GM21447 (cell line): ENCODE data around the gene LCMT1.

Experiments
- ATAC-seq: cut with Tn5 transposase; IDR thresholded peaks from one replicate; pipeline ENCODE4 v1.9.1; 2021; ENCODE audit not compliant: unreplicated experiment

The LCMT1 gene

GRCh38 chr16:25184771-25185170 lies 73.2 kb downstream of the LCMT1 start:
- no peak for ATAC-seq

DNA sequence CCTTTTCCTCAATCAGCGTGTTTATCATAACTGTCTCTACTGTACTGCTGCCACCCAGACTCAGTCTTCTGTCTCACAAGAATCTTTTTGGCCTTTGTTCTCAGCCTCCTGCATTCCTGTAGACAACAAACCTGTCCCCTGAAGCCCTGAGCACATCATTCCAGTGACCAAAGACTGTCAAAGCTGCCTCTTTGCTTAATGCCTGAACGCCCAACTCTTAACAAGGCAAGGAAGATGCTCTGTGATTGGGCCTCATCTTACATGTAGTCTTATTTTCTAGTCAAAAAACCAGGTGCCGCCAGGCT lies 75.9 kb downstream of the LCMT1 start:
- ATAC-seq: no peak

- no peak for ATAC-seq
These were observed 77.8 kb downstream of the LCMT1 start for GRCh38 chr16:25189305-25189704.

DNA sequence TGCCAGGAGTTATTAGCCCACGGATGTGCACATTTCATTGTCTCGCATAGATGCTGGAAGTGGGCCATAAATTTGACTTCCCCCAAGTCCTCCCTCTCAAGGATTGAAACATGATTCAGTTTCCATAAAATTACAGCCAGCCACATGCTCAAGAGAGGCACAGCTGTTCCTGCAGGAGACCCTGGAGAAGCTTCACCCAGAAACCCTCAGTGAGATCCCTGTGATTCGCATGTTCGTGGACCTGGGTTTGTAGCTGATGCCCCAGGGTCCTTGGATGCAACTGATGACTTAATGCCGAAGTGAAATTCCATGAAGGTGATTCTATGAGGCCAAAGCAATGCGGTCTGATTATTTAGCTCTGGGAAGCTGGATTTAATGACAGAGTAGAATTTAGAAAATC lies 80.6 kb downstream of the LCMT1 start:
- no peak for ATAC-seq

- no peak for ATAC-seq
These were observed 82.8 kb downstream of the LCMT1 start for GRCh38 chr16:25194273-25194878.

GRCh38 chr16:25198021-25198420 lies 86.5 kb downstream of the LCMT1 start:
- ATAC-seq: no peak

DNA sequence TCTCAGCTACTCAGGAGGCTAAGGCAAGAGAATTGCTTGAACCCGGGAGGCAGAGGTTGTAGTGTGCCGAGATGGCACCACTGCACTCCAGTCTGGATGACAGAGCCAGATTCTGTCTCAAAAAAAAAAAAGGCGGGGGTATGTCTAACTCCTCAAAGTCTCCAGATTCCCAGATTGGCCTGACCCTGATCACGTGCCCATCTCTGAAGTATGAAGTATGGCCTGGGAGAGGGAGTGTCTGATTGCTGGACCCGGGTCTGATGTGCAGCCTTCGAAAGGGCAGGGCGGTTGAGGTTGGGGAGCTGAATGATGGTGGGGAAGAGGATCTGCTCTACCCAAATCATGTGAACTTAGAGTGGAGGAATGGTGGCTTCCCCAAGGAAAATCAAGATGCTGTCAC lies 87.9 kb downstream of the LCMT1 start:
- ATAC-seq: no peak

- no peak for ATAC-seq
These were observed 99.2 kb downstream of the LCMT1 start for GRCh38 chr16:25210758-25211157.

- no peak for ATAC-seq
These were observed 101.1 kb downstream of the LCMT1 start for GRCh38 chr16:25212636-25213035.

- ATAC-seq: no peak
These were observed 102.3 kb downstream of the LCMT1 start for GRCh38 chr16:25213709-25214397.

DNA sequence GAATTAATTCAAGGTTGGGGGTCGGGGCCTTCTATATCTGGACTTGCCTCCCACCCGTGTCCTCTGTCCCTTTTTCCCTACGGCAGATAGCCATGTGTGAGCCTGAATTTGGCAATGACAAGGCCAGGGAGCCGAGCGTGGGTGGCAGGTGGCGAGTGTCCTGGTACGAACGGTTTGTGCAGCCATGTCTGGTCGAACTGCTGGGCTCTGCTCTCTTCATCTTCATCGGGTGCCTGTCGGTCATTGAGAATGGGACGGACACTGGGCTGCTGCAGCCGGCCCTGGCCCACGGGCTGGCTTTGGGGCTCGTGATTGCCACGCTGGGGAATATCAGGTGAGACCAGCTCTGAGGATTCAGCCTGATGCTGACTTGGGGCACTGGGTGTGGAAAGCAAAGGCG lies 105.6 kb downstream of the LCMT1 start:
- no peak for ATAC-seq

- no peak for ATAC-seq
These were observed 106.4 kb downstream of the LCMT1 start for GRCh38 chr16:25217921-25218320.

DNA sequence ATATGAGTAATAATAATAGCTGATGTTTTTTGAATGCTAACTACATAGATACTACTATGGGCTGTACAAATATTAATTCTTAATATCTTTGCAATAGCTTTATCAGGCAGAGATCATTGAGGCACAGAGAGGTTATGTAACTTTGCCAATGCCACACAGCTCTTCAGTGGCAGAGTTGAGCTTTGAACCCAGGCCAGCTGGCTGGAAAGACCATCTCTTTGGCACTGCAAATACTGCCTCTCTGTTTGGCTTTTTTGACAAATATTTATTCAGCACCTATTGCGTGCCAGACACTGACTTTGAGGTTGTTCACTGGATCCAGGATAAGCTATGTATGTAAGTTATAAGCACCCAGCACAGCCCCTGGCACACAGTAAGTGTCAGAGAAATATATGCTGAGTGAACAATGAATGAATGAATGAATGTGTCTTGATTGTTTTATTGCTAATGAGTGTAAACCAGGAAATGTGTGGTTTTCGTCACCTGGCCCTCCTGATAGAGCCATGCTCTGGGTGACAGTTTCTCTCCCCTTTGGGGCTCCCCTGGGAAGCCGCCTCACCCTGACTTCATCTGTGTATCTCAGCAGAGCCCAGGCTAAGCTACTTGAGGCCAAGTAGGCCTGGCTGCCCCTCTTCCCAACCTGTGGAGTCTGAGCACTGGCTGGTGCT lies 107.7 kb downstream of the LCMT1 start:
- no peak for ATAC-seq

DNA sequence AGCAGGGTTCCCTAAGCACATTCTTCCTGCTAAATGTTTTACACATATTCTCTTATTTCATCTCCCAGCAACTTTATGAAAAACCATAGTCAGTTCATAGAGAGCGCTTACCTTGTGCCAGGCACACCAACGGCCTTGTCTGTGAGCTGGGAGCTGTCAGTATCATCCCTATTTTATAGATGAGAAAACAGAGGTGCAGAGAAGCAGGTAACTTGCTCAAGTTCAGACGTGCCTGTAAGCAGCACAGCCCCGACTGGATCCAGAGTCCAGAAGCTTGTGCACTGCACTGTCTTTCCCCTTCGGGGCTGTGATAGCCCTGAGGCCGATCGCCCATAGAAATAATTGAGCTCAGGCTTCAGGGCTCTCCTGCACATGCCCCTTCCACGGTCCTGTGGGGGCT lies 111.4 kb downstream of the LCMT1 start:
- ATAC-seq: no peak

DNA sequence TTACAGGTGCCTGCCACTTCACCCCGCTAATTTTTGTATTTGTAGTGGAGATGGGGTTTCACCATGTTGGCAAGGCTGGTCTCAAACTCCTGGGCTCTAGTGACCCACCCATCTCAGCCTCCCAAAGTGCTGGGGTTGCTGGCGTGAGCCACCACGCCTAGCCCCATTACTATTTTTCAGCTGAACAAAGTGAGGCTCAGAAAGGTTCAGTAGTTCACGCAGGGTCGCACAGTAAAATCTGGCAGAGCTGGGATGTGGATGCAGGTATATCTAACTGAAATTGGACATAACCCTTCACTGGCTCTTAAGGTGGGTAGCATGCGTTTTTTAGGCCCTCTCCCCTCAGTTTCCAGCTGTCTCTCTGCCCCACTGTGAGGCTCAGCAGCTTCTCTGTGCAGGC lies 112.4 kb downstream of the LCMT1 start:
- ATAC-seq: no peak

DNA sequence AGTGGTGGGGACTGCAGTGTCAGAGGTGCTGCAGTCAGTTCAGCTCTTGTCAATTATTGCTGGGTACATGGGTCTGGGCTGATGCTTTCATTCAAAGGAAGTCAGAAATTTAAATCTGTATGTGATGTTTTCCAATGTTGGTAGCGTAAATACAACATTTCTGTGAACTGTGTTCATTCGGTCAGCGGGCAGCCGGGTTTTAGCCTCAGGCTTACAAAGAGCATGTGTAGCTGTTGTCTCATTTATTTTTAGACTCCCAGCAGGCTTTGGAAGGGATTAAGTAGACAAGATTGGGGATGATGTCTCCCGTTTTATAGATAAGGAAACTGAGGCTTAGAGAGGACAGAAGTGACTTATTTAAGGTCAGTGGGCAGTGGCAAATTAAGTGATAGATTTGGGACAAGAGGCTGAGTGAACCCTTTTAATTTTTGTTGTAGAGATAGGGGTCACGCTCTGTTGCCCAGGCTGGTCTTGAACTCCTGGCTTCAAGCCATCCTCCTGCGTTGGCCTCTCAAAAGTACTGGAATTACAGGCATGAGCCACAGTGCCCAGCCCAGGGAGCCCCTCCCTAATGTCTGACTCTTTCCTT lies 113.3 kb downstream of the LCMT1 start:
- no peak for ATAC-seq
